Vagina (tissue), 2 donors: Measurements from ENCODE around the gene DOC2B.

Experiments used
- CTCF ChIP-seq, 3 experiments: fragments of 450-650 bp in 2 of 3; fragments of 200-600 bp in 1 of 3; sonication (generic) in 1 of 3; IDR thresholded peaks; one replicate each; pipeline ENCODE4 v1.5.1; 2017 to 2019; ENCODE audit warnings: antibody characterized with exemption in 3 of 3, mild to moderate bottlenecking in 2 of 3, moderate library complexity in 2 of 3
- POLR2A ChIP-seq, 2 donors: fragments of 450-650 bp; IDR thresholded peaks; one replicate each; pipeline ENCODE4 v1.6.1; 2017; ENCODE audit warnings: antibody characterized with exemption in 2 of 2, mild to moderate bottlenecking in 2 of 2, moderate library complexity in 2 of 2
- POLR2AphosphoS5 ChIP-seq, 2 donors: sonication (generic); formaldehyde crosslinking; IDR thresholded peaks; one replicate each; pipeline ENCODE4 v1.9.0; 2017; ENCODE audit warnings: antibody characterized with exemption in 2 of 2, mild to moderate bottlenecking in 2 of 2, low read depth in 1 of 2; ENCODE audit not compliant: insufficient read depth in 1 of 2

DNA sequence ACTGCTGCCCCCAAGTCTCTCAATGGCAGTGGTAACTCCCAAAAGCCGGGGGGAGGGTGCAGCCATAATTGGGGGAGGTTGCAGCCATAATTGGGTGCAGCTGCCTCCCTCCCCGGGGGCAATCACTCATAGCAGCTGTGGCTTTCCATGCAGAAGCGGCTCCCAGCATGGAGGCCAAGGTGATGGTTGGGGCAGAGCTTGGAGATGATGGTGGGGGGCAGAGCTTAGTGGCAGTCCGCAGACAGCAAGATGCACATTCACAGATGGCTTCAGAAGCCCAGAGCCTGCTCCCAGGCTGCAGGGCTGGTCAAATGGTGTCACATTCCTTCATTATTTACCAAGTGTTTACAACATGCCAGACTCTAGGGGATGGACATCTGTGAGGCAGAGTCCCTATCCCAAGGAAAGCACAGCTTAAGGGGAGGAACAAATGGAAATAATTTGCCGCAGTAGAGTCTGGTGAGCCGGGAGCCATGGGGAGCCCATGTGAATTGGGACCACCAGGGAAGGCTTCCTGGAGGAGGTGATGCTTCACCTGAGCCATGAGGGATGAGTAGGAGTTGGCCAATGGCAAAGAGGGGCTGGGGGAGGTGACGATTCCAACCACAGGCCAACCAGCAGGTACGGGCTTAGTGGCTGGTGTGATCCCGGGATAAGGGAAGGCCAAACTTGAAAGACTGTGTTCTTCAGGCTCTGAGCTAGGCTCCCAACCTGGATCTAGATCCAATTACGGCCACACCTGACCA, 8.1 kb downstream of the DOC2B start:
- TF ChIP-seq POLR2A (IDR thresholded peaks at IDR 0.05) (no peak), CTCF (IDR thresholded peaks at IDR 0.05) (no peak), POLR2AphosphoS5 (IDR thresholded peaks at IDR 0.05; ENCODE audit: insufficient read depth in 1 of 2, low read depth in 1 of 2) (no peak)
